GM19239 (cell line): ENCODE data around the gene EPG5.
"Not testable (repeated sequence)": the region's sequence is repeated elsewhere in the genome, so short reads cannot be mapped to it uniquely, and the experiment has no call there.

Experiments
- DNase-seq: peaks from one replicate; pipeline ENCODE4 v3.0.0; 2011; ENCODE audit warnings: low spot score; ENCODE audit not compliant: insufficient read length
- FAIRE-seq: peaks from 2 replicates; lab custom pipeline; 2011; peaks lifted over from hg19 to GRCh38; lab: Jason Lieb, UNC

EPG5 gene

DNA sequence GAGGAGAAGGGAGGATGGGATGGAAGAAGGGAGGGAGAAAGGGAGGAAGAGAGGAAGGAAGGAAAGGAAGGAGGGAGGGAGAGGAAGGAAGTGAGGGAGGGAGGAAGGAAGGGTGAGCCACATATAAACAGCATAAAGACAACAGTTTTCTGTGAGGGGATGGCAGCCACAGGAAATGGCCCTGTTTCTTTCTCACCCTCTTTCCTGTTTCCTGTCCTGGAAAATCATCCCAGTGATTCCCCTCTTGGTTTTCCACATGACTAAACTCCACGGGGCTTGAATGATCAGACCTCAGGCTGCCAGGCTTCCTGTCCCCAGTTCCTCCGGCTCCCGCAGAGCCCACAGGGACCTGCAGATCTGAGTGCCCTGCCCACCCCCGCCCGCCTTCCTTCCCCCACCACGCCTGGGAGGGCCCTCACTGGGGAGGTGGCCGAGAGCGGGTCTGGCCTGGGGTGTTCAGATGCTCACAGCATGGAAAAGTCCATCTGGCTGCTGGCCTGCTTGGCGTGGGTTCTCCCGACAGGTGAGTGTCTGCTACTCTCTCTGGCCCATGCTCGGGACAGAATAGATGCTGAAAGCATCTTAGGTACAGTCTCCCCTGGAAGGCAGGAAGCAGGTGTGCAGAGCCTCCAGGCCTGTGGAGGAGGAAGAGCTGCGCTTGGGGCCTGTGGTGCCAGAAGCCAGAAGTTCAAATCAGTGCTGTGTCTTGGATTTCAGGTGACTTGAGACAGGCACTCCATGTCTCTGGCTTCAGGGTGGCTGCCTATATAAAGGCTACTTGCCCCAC, 141.7 kb downstream of the EPG5 start, which contains the start of gene SIGLEC15:
Gene SIGLEC15 (plus strand): TSS at position 418 of the 787 bp plus-strand sequence. CDS start 54 bp downstream, at position 472.
- FAIRE-seq (peak; percentile 66), DNase-seq (no peak)

DNA sequence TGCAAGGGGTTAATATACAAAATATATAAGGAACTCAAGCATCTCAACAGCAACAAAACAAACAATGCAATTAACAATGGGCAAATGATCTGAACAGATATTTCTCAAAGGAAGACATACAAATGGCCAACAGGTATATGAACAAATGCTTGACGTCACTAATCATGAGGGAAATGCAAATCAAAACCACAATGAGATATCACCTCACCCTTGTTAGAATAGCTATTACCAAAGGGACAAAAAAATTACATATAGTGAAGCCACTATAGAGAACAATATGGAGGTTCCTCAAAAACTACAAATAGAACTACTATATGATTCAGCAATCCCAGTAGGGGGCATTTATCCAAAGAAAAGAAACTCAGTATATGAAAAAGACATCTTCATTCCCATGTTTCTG, 145.4 kb downstream of the EPG5 start:
- no peak for FAIRE-seq
- no peak for DNase-seq

DNA sequence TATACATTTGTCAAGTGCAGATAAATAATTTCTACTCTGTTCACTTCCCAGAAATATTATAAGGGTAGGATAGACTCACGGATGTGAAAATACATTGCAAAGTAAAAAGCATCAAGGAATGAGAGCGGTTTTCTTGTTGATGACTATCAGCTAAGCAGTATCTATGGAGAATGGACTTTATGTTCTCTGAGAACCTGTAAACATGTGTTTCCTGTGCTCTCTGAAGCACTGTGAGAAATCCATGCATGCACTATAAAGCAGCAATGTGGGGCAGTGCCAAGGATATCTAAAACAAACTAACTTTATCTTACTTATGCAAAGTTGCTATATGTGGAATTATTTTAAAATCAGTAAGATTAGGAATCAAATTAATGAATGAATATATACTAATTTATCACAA, 146.1 kb downstream of the EPG5 start:
- FAIRE-seq (no peak), DNase-seq (no peak)

DNA sequence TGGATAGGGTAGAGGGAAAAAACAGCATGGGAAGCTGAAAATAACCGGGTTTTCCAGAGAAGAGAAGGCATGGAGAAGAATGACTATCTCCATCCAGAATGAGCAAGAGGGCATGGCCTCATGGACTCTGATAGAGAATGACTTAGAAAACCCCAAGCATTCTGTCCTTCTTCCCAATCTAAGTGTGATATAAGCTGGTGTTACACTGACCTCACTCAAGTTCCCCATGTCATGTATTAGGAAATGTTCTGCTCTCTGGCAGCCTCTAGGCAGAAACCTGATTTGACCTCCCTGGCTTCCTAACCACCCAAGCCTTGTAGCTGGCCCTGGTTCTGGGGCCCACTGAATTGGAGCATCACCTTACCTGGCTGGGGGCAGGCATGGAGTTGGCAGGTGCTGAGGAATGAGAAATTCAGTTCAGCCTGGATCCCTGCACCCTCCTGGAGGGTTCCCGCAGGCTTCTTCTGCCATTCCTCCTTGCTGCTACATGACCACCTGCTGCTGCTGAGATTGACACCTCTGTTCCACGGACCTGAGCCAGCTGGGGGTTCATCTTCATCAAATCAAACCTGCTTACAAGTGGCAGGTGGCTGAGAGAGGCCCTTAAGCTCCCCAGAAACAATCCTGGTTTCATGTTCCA, 146.9 kb downstream of the EPG5 start:
- FAIRE-seq, result no peak
- DNase-seq, result no peak

DNA sequence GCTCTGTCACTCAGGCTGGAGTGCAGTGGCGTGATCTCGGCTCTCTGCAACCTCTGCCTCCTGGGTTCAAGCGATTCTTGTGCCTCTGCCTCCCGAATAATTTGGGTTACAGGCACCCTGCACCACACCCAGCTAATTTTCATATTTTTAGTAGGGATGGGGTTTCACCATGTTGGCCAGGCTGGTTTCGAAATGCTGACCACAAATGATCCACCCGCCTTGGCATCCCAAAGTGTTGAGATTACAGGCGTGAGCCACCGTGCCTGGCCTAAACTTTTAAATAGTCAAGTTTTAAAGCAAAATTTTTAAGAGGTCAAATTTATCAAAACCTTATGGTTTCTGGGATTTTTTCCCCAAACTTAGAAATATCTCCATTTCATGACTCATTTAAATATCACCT, 148.4 kb downstream of the EPG5 start:
- FAIRE-seq, DNase-seq: not testable (repeated sequence)

DNA sequence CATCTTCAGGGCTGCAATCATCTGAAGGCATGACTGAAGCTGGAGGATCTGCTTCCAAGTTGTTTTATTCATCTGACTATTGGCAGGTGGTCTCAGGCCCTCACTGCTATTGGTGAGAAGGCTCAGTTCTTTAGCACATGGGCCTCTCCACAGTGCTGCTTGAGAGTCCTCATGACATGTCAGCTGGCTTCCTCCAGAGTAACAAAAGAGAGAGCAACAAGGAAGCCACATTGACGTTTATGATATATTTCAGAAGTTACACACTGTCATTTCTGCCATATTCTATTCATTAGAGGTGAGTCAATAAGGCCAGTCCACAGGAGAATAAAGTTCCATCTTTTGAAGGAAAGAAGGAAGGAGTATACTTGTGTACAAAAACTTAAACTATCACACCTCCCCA, 149.6 kb downstream of the EPG5 start:
- DNase-seq, result no peak
- no peak for FAIRE-seq

DNA sequence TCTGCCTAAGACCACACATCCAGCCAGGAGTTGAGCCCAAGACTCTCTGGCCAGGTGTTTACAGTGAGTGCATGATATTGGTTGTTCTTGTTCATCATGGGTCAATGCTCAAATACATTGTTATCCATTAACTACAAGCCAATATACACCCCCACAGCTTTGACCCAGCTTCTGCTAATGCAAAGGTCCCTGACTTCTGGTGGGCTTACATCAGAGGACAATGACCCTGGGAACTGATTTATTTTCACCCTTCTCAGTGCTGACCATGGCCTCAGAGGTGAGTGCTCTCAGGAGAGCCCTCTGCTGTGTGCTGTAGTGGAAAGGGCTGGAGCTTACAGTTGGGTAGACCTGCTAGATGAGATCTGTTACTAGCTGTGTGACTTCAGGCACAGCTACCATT, 152.4 kb downstream of the EPG5 start:
- not testable (repeated sequence) for FAIRE-seq, DNase-seq

DNA sequence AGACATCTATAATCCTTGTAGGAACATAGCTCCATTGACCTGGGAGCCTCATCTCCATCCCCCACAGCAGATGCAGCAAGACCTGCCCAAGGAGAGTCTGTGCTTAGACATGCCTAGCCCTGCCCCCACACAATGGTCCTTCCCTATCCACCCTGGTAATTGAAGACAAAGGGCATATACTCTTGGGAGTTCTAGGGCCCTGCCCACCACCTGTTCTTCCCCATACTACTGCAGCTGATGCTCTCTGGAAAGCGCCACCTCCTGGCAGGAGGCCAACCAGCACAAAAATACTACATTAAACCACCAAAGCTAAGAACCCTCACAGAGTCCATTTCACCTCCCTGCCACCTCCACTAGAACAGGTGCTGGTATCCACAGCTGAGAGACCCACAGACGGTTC, 160.0 kb downstream of the EPG5 start:
- peak; percentile 64 for FAIRE-seq
- not testable (repeated sequence) for DNase-seq

DNA sequence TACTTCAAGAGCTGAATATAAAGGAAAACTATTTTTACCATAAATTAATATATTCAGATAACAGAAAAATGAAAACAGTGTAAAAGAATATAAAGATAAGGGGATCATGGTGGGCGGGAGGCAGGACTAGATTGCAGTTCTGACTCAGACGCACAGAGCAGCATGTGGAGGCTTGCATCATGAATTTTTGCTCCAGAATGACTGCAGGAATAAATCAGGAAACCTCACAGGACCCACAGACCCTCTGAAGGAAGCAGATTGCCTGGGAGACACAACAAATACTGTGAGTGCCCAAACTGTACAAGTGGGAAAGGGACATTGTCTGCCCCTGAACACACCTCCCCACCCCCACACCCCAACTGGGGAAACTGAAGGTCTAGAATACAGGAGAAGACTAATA, 160.9 kb downstream of the EPG5 start:
- DNase-seq (no peak), FAIRE-seq (no peak)

DNA sequence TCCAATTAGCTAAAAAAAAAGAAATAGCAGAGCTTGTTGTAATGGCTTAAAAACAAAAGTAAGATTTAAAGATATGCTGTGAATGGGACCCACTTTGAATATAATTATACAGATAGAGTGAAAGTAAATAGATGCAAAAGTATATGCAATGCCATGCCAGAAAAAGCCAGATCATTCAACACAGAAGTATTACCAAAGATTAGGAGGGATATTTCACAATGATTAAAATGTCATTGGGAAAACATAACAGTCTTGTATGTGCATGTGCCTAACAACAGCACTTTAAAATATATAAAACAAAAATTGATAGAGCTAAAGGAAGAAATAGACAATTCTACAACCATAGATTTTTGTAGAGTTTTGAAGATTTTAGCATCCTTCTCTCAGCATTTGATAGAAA, 161.6 kb downstream of the EPG5 start:
- DNase-seq, result no peak
- FAIRE-seq, result no peak

DNA sequence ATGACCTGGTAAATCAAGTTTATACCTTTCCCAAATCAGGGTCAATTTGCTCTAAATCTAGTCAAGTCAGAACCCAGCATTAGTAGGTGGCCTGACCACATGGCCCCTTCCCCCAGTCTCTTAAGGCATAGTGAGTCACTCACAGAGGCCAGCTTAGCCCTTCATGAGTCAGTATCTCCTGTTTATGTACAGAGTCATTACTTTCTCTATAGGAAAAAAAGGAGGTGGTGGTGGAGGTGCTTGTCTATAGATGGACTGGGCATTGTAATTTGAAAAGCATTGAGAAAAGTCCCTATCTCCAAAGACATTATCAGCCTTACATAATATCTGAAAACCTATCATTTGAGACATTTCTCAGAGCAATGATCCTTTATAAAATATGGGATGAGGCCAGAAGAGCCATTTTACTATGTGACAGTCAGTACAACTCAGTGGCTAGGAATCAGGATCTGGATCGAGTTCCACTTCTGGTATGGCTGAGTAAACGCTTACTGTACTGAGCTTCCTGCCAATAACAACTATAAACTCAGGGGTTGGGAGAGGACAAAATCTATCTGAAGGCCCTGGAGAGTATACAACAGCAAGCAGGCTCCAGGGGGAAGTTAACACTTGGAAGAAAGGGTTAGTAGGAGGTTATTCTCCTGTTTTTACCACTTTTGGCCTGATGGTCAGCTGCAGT, 164.2 kb downstream of the EPG5 start:
- DNase-seq, result no peak

DNA sequence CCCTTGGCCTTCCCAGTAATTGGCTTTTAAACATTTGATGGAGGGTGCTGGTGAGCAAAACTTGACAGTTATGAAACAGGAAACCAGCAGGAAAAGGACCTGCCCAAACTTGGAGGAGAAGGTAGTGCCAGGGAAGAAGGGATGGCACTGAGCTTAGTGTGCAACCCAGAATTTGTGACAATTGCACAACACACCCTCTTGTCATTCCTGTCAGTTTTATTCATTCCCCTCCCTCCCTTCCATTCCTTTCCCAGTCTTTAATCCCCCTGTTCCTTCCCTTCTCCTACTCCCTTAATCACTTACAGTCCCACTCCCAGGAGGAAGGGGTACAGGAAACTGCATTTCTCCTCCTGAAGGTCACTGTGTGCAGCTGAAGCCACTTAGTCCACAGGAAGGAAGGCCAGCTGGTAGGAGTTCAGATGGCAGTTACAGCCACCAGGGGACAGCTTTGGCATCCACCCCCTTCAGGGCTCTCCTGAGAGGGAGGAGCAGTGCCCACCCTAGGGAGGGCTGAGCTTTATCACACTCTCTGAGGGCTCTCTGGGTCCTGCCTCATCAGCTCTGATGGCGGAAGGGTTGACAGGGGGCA, 165.6 kb downstream of the EPG5 start:
- no peak for FAIRE-seq
- DNase-seq, result no peak

More for the DNA sequence above, 164.2 kb downstream of the EPG5 start:
- no peak for FAIRE-seq
